Uterus (tissue), 4 donors: ENCODE measurements around the gene PIPOX. TPM values are rescaled to one million over a fixed set of nuclear protein-coding genes. Genes with fewer than 3 reads are reported as not detected.
"Not testable (repeated sequence)": the region's sequence is repeated elsewhere in the genome, so short reads cannot be mapped to it uniquely, and the experiment has no call there.

ENCODE experiments used
- DNase-seq, 2 donors: peaks; one replicate each; pipeline ENCODE4 v3.0.0-alpha.2; 2019 to 2020
- H3K27ac ChIP-seq, 2 donors: fragments of 200-600 bp; sonication (generic); 1 replicate in 1 of 2; 2 replicates in 1 of 2; pipeline ENCODE4 v1.5.1; 2016 to 2018
- H3K27me3 ChIP-seq, 2 donors: fragments of 200-600 bp; sonication (generic); one replicate each; pipeline ENCODE4 v1.5.1; 2018 to 2019; ENCODE audit warnings: control low read depth in 1 of 2
- H3K36me3 ChIP-seq, 2 donors: fragments of 200-600 bp; sonication (generic); one replicate each; pipeline ENCODE4 v1.5.1; 2019; ENCODE audit warnings: control low read depth in 1 of 2
- H3K4me1 ChIP-seq, 2 donors: fragments of 200-600 bp; sonication (generic); one replicate each; pipeline ENCODE4 v1.5.1; 2018 to 2019; ENCODE audit warnings: control low read depth in 1 of 2
- H3K4me3 ChIP-seq, 2 donors: fragments of 200-600 bp; sonication (generic); 1 replicate in 1 of 2; 2 replicates in 1 of 2; pipeline ENCODE4 v1.5.1; 2018 to 2019; ENCODE audit warnings: mild to moderate bottlenecking in 1 of 2
- H3K9me3 ChIP-seq, 2 donors: fragments of 200-600 bp; sonication (generic); one replicate each; pipeline ENCODE4 v1.5.1; 2019; ENCODE audit warnings: control low read depth in 1 of 2
- CTCF ChIP-seq, 4 experiments: fragments of 200-600 bp in 2 of 4; fragments of 450-650 bp in 2 of 4; sonication (generic) in 2 of 4; IDR thresholded peaks; one replicate each; pipeline ENCODE4 v1.5.1; 2016 to 2019; ENCODE audit warnings: antibody characterized with exemption in 4 of 4, mild to moderate bottlenecking in 2 of 4, moderate library complexity in 1 of 4
- POLR2A ChIP-seq, 2 donors: fragments of 450-650 bp; IDR thresholded peaks; one replicate each; pipeline ENCODE4 v1.6.1; 2016; ENCODE audit warnings: antibody characterized with exemption in 2 of 2, mild to moderate bottlenecking in 1 of 2, moderate library complexity in 1 of 2
- intact Hi-C: fragments of 100-400 bp; cut with DNase I; formaldehyde crosslinking; loops from one replicate; pipeline ENCODE4 v1.15.1; 2023; ENCODE audit warnings: low total_unique reads
- total RNA-seq, 4 donors: library from RNA; depleted of rRNA in 3 of 4; stranded (reverse); fragments of >200 nt in 3 of 4; gene quantifications; one replicate each; pipeline versions ENCODE4 v1.1.0 to v1.2.4, GENCODE V29; 2014 to 2023
- donor health status: DM: yes; HTN: yes; CAD: no.

The PIPOX gene
- total RNA-seq, 4 donors from 2014 or later: 0.59 to 7.4 (median 2.9) TPM

DNA sequence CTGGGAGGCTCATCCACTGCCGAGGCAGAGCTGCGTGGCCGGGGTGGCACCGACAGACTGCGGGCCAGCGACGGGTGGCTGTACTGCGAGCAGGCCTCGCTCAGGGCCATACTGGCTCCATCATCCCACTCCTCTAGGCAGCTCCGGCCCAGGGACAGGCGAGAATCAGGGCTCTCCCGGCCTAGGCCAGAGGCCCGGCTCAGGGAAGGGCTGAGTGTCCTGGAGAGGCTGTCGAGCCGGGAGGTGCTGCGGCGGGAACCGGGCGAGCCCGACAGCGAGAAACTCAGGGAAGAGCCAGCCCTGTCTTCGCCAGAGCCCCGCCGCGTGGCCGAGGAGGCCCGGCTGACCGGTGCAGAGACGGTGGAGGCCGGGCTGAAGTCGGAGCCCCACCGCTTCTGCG, 37.4 kb downstream of the PIPOX start:
- DNase-seq: no peak
- no peaks in the 10 kb centered on the region for H3K27me3 ChIP-seq
- H3K9me3 ChIP-seq: no peaks in the 10 kb centered on the region
- H3K27ac ChIP-seq: no peak overlapping the region
- H3K36me3 ChIP-seq: no peaks in the 10 kb centered on the region
- no peaks in the 10 kb centered on the region for H3K4me1 ChIP-seq
- H3K4me3 ChIP-seq: no peak overlapping the region
- intact Hi-C loops: no loop called here
- no peak for TF ChIP-seq CTCF (IDR thresholded peaks at IDR 0.05)
- TF ChIP-seq POLR2A (IDR thresholded peaks at IDR 0.05): no peak

DNA sequence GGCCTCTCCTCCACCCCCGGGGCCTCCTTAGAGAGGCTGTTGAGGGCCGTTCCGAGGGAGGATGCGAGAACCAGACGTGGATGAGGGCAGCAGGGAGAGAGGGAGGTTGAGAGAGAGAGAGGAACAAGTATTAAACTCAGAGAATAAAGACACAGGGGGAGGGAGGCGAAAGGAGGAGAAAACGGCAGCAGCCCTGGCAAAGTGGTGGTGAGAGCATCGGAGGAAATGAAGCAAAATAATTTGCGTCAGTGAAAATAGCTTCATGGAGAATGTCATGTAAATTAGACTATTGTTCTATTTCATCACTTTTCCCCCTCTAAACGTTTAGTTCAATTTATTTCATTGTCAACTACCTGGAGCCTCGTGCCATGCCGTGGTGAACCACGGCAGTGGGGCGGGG, 38.0 kb downstream of the PIPOX start:
- no peak for DNase-seq
- Histone ChIP-seq H3K36me3 (no peaks in the 10 kb centered on the region), H3K4me3 (no peak overlapping the region), H3K9me3 (no peaks in the 10 kb centered on the region), H3K27me3 (no peaks in the 10 kb centered on the region), H3K27ac (no peak overlapping the region), H3K4me1 (no peaks in the 10 kb centered on the region)
- intact Hi-C loops: no loop called here
- TF ChIP-seq POLR2A (IDR thresholded peaks at IDR 0.05) (no peak), CTCF (IDR thresholded peaks at IDR 0.05) (no peak)

DNA sequence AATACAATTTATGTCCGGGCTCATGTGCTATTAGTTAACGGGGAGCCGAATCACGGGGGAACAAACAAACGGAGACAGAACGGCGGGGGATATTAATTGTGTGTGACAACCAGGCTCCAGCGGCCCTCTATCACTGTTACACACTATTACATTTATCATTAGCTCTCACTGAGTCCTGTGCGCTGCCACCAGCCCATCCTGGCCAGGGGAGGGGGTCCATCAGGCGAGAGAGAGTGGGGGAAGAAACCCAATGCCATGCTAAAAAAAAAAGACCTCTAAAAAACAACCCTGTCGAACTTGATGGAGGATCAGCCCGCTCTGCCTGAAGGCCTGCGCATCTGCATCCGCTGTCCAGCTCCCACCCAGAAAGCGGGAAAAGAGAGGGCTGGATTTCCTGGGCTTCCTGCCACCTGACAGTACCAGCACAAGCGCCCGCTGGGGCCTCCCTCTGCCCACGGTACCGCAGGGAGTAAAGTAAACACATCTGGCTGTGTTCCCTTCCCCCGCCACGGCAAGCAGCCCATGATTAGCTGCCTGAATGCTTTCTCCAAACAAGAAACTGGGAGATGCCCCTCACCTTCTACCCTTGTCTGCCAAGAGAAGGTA, 41.7 kb downstream of the PIPOX start:
- no peaks in the 10 kb centered on the region for H3K9me3 ChIP-seq
- no peak for TF ChIP-seq CTCF (IDR thresholded peaks at IDR 0.05)
- TF ChIP-seq POLR2A (IDR thresholded peaks at IDR 0.05): no peak
- intact Hi-C loops: no loop called here
- no peak for DNase-seq
- no peaks in the 10 kb centered on the region for H3K36me3 ChIP-seq
- H3K4me1 ChIP-seq: no peaks in the 10 kb centered on the region
- H3K27ac ChIP-seq: no peak overlapping the region
- no peaks in the 10 kb centered on the region for H3K27me3 ChIP-seq
- no peak overlapping the region for H3K4me3 ChIP-seq

DNA sequence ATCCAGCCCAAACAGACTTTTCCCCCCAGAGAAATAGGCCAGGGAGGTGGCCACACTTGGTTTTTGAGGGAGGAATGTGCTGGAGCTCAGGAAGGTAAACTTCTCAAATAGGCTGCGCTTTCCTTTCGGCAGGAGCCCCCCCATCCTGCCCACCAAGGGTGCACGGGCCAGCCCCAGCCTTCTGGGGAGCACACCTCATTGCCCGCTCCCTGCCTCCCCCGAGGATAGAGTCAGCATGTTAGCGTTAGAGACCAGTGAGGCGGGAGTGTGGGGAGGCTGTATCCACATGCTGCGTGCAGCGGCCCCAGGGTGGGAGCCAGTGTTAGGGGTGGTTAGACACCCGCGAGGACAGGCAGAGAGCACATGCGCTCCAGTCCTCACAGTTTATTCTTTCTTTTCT, 42.3 kb downstream of the PIPOX start:
- Histone ChIP-seq H3K4me1 (no peaks in the 10 kb centered on the region), H3K4me3 (no peak overlapping the region), H3K27me3 (no peaks in the 10 kb centered on the region), H3K9me3 (no peaks in the 10 kb centered on the region), H3K27ac (no peak overlapping the region), H3K36me3 (no peaks in the 10 kb centered on the region)
- TF ChIP-seq CTCF (IDR thresholded peaks at IDR 0.05) (no peak), POLR2A (IDR thresholded peaks at IDR 0.05) (no peak)
- DNase-seq: no peak
- intact Hi-C loops: no loop called here

GRCh38 chr17:29086628-29087332, 43.8 kb downstream of the PIPOX start:
- Histone ChIP-seq H3K4me3 (no peak overlapping the region), H3K4me1 (no peaks in the 10 kb centered on the region), H3K27ac (no peak overlapping the region), H3K36me3 (no peaks in the 10 kb centered on the region), H3K27me3 (no peaks in the 10 kb centered on the region), H3K9me3 (no peaks in the 10 kb centered on the region)
- DNase-seq: no peak
- intact Hi-C loops: no loop called here
- TF ChIP-seq CTCF (IDR thresholded peaks at IDR 0.05) (no peak), POLR2A (IDR thresholded peaks at IDR 0.05) (no peak)

DNA sequence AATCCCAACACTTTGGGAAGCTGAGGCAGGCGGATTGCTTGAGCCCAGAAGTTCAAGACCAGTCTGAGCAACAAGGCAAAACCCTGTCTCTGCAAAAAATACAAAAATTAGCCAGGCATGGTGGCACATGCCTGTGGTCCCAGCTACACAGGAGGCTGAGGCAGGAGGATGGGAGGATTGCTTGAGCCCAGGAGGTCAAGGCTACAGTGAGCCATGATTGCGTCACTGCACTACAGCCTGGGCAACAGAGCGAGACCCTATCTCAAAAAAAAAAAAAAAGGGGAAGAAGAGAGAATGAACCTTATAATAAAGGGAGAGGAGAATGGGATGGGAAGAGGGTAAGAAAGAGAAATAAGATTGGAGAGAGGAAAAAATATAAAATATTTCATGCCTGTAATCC, 45.8 kb downstream of the PIPOX start:
- H3K36me3 ChIP-seq, intact Hi-C loops, H3K4me3 ChIP-seq, H3K9me3 ChIP-seq, H3K27me3 ChIP-seq, DNase-seq, H3K4me1 ChIP-seq, H3K27ac ChIP-seq: not testable (repeated sequence)
